HEK293 (cell line): ENCODE data around the gene SMC5.
A peak's percentile ranks its signal among the peaks of the same experiment; 100 is the strongest.

ENCODE experiments used
- CTCF ChIA-PET: fragments of 350-600 bp; formaldehyde crosslinking; extraction: SDS; loops from one replicate; lab custom pipeline; 2021; ENCODE audit warnings: antibody characterized with exemption; lab: Yijun Ruan, JAX
- POLR2A ChIA-PET: fragments of 300-600 bp; formaldehyde crosslinking; extraction: SDS; loops from one replicate; lab custom pipeline; 2020; ENCODE audit warnings: antibody characterized with exemption, inconsistent platforms; lab: Yijun Ruan, JAX
- H3K27ac ChIP-seq: fragments of 200-500 bp; sonication (Bioruptor generic); 2 replicates; pipeline ENCODE4 v1.5.1; 2014; ENCODE audit warnings: low read depth, low read length, control low read depth, inconsistent platforms; ENCODE audit errors: extremely low read depth
- H3K36me3 ChIP-seq, 2 experiments: fragments of 200-500 bp in 1 of 2; sonication (Bioruptor generic) in 1 of 2; 1 replicate in 1 of 2; 2 replicates in 1 of 2; pipeline ENCODE4 v1.5.1; 2014 to 2017; ENCODE audit warnings: inconsistent platforms in 2 of 2, low read length in 2 of 2; ENCODE audit not compliant: control insufficient read depth in 2 of 2, insufficient read depth in 1 of 2
- H3K4me1 ChIP-seq: fragments of 200-500 bp; sonication (Bioruptor generic); 2 replicates; pipeline ENCODE4 v1.5.1; 2014; ENCODE audit warnings: mild to moderate bottlenecking, low read length, inconsistent platforms; ENCODE audit not compliant: control insufficient read depth, insufficient read depth
- H3K4me3 ChIP-seq: 2 replicates; pipeline ENCODE4 v1.5.1; 2011; ENCODE audit warnings: low read depth, mild to moderate bottlenecking, control low read depth, low read length, moderate library complexity
- H3K9me3 ChIP-seq: fragments of 200-500 bp; sonication (Bioruptor generic); 2 replicates; pipeline ENCODE4 v1.5.1; 2014; ENCODE audit warnings: low read depth, low read length, inconsistent platforms; ENCODE audit not compliant: control insufficient read depth, insufficient read depth
- ATF2 ChIP-seq: fragments of 450-650 bp; formaldehyde crosslinking; IDR thresholded peaks from 2 replicates; pipeline ENCODE4 v1.5.1; 2016; ENCODE audit warnings: missing biosample characterization, missing genetic modification characterization, low read depth
- HIC1 ChIP-seq: fragments of 450-650 bp; formaldehyde crosslinking; IDR thresholded peaks from 2 replicates; pipeline ENCODE4 v1.5.1; 2016; ENCODE audit warnings: missing biosample characterization, missing genetic modification characterization
- HOXA7 ChIP-seq: sonication (generic); formaldehyde crosslinking; IDR thresholded peaks from 2 replicates; pipeline ENCODE4 v1.8.1; 2022; ENCODE audit warnings: missing genetic modification reagents, borderline replicate concordance
- PRDM1 ChIP-seq: fragments of 450-650 bp; formaldehyde crosslinking; IDR thresholded peaks from 2 replicates; pipeline ENCODE4; 2016; ENCODE audit warnings: missing biosample characterization, missing genetic modification characterization
- REPIN1 ChIP-seq: fragments of 450-650 bp; formaldehyde crosslinking; IDR thresholded peaks from 2 replicates; pipeline ENCODE4 v1.5.1; 2017; ENCODE audit warnings: missing biosample characterization, missing genetic modification characterization, low read depth
- SALL2 ChIP-seq: fragments of 450-650 bp; formaldehyde crosslinking; IDR thresholded peaks from 2 replicates; pipeline ENCODE4 v1.5.0; 2017; ENCODE audit warnings: missing biosample characterization, mild to moderate bottlenecking, missing genetic modification characterization, borderline replicate concordance
- SETDB1 ChIP-seq: IDR thresholded peaks from one replicate; pipeline ENCODE4 v1.6.1; 2017; ENCODE audit warnings: mild to moderate bottlenecking, low read length, moderate library complexity, mixed read lengths; ENCODE audit not compliant: insufficient read length
- ZBTB10 ChIP-seq: fragments of 450-650 bp; formaldehyde crosslinking; IDR thresholded peaks from 2 replicates; pipeline ENCODE4 v1.5.1; 2016; ENCODE audit warnings: missing biosample characterization, missing genetic modification characterization
- ZBTB44 ChIP-seq: fragments of 450-650 bp; IDR thresholded peaks from 2 replicates; pipeline ENCODE4 v1.5.1; 2018; ENCODE audit warnings: missing biosample characterization, mild to moderate bottlenecking, missing genetic modification characterization
- ZFP3 ChIP-seq: fragments of 450-650 bp; formaldehyde crosslinking; IDR thresholded peaks from 2 replicates; pipeline ENCODE4 v1.5.1; 2016; ENCODE audit warnings: low read depth, missing biosample characterization, missing genetic modification characterization
- ZNF157 ChIP-seq: fragments of 450-650 bp; formaldehyde crosslinking; IDR thresholded peaks from 2 replicates; pipeline ENCODE4 v1.5.1; 2016; ENCODE audit warnings: missing biosample characterization, missing genetic modification characterization
- ZNF221 ChIP-seq: fragments of 450-650 bp; formaldehyde crosslinking; IDR thresholded peaks from 2 replicates; pipeline ENCODE4 v1.5.1; 2017; ENCODE audit warnings: missing biosample characterization, missing genetic modification characterization, borderline replicate concordance
- ZNF280C ChIP-seq: fragments of 450-650 bp; formaldehyde crosslinking; IDR thresholded peaks from 2 replicates; pipeline ENCODE4 v1.5.1; 2016; ENCODE audit warnings: missing biosample characterization, missing genetic modification characterization
- ZNF280D ChIP-seq: fragments of 450-650 bp; formaldehyde crosslinking; IDR thresholded peaks from 2 replicates; pipeline ENCODE4 v1.5.1; 2016; ENCODE audit warnings: missing biosample characterization, missing genetic modification characterization
- ZNF366 ChIP-seq: fragments of 450-650 bp; formaldehyde crosslinking; conservative IDR thresholded peaks from 2 replicates; pipeline ENCODE4 v1.5.1; 2016; ENCODE audit warnings: missing biosample characterization, missing genetic modification characterization
- ZNF629 ChIP-seq: fragments of 450-650 bp; formaldehyde crosslinking; IDR thresholded peaks from 2 replicates; pipeline ENCODE4 v1.5.1; 2017; ENCODE audit warnings: missing biosample characterization, missing genetic modification characterization
- ZSCAN4 ChIP-seq: fragments of 450-650 bp; formaldehyde crosslinking; IDR thresholded peaks from 2 replicates; pipeline ENCODE4 v1.5.1; 2017; ENCODE audit warnings: missing biosample characterization, missing genetic modification characterization

The SMC5 gene

GRCh38 chr9:70291446-70291845, 32.7 kb downstream of the SMC5 start (continued):
- no peak for TF ChIP-seq ZNF280C (tag by site-specific recombination)
- TF ChIP-seq ZNF629 (tag by site-specific recombination) = no peak
- no peak for TF ChIP-seq ZSCAN4
- TF ChIP-seq ATF2 (tag by site-specific recombination) = no peak

GRCh38 chr9:70292253-70292652, 33.5 kb downstream of the SMC5 start:
- H3K27ac ChIP-seq = no peak overlapping the region
- TF ChIP-seq SETDB1 (peak; percentile 90), ZNF366 (no peak)
- TF ChIP-seq, all 188 proteins: peak for 1
- POLR2A ChIA-PET = interaction anchor here (0.7 kb wide), 1 partner anchor 10 kb away, joined by 3 read pairs; no protein-coding TSS in a partner anchor
- CTCF ChIA-PET = interaction anchor here (0.6 kb wide), 1 partner anchor 257 kb away, joined by 4 read pairs; no protein-coding TSS in a partner anchor
- H3K36me3 ChIP-seq = peaks cover 6 to 61% of the 10 kb centered on the region in 2 experiments
- H3K4me3 ChIP-seq = no peak overlapping the region
- no peaks in the 10 kb centered on the region for H3K9me3 ChIP-seq
- no peaks in the 10 kb centered on the region for H3K4me1 ChIP-seq

GRCh38 chr9:70293214-70293613, 34.4 kb downstream of the SMC5 start:
- CTCF ChIA-PET = interaction anchor here (1.0 kb wide), 1 partner anchor 62 kb away, joined by 3 read pairs; no protein-coding TSS in a partner anchor
- Histone ChIP-seq H3K27ac (no peak overlapping the region), H3K4me3 (no peak overlapping the region), H3K36me3 (peaks cover 7 to 59% of the 10 kb centered on the region in 2 experiments), H3K9me3 (no peaks in the 10 kb centered on the region), H3K4me1 (no peaks in the 10 kb centered on the region)
- POLR2A ChIA-PET = no interaction called here
- TF ChIP-seq ZNF221 (no peak), ZBTB44 (no peak), HIC1 (tag by site-specific recombination) (no peak), ZBTB10 (no peak), REPIN1 (tag by site-specific recombination) (no peak), ZNF157 (tag by site-specific recombination) (no peak), SALL2 (no peak), ZNF280D (tag by site-specific recombination) (no peak), ZFP3 (tag by site-specific recombination) (no peak), PRDM1 (tag by site-specific recombination) (no peak), HOXA7 (CRISPR knock-in tag) (no peak)
